Right lobe of liver (tissue), 4 donors: Measurements from ENCODE around the gene NF1.

Source experiments
- CTCF ChIP-seq, 4 donors: fragments of 200-600 bp in 3 of 4; fragments of 450-650 bp in 1 of 4; IDR thresholded peaks; one replicate each; pipeline versions ENCODE4 v1.5.1 to v1.8.0; 2016 to 2022; ENCODE audit warnings: antibody characterized with exemption in 4 of 4, mild to moderate bottlenecking in 2 of 4
- POLR2A ChIP-seq: fragments of 450-650 bp; IDR thresholded peaks from one replicate; pipeline ENCODE4 v1.6.1; 2017; ENCODE audit warnings: antibody characterized with exemption, mild to moderate bottlenecking
- donor health status: DM: no; HTN: no; CAD: no.
- donor health status: DM: no; HTN: no; CAD: no.
- donor health status: DM: no; HTN: yes; CAD: no.

- no peak for TF ChIP-seq CTCF (IDR thresholded peaks at IDR 0.05)
- TF ChIP-seq POLR2A: no peak
These were observed 330.7 kb downstream of the NF1 start for GRCh38 chr17:31425282-31426040.
